K562 (cell line): ENCODE measurements around the gene BGLAP. TPM values are rescaled to one million over a fixed set of nuclear protein-coding genes. Genes with fewer than 3 reads are reported as not detected.

Experiments used
- ARHGAP35 ChIP-seq: fragments of 450-650 bp; IDR thresholded peaks from 2 replicates; pipeline ENCODE4 v1.6.1; 2018; ENCODE audit not compliant: partially characterized antibody
- E2F6 ChIP-seq, 2 experiments: IDR thresholded peaks; 2 replicates each; pipeline ENCODE4 v1.6.1; 2011; ENCODE audit warnings: borderline replicate concordance in 1 of 2, control low read depth in 1 of 2, low read depth in 1 of 2, low read length in 1 of 2, mild to moderate bottlenecking in 1 of 2, mixed read lengths in 1 of 2, moderate library complexity in 1 of 2; ENCODE audit not compliant: insufficient read depth in 1 of 2, insufficient read length in 1 of 2, poor library complexity in 1 of 2, severe bottlenecking in 1 of 2; ENCODE audit errors: extremely low read depth in 1 of 2
- E4F1 ChIP-seq: fragments of 250-450 bp; sonication (Bioruptor Pico); IDR thresholded peaks from 2 replicates; pipeline ENCODE4 v1.5.0; 2021; ENCODE audit warnings: mild to moderate bottlenecking, borderline replicate concordance
- KLF13 ChIP-seq: fragments of 450-650 bp; IDR thresholded peaks from 2 replicates; pipeline ENCODE4 v1.6.1; 2016; ENCODE audit warnings: missing genetic modification characterization, low read depth, mild to moderate bottlenecking, missing compliant biosample characterization, moderate library complexity, borderline replicate concordance
- L3MBTL2 ChIP-seq: fragments of 450-650 bp; IDR thresholded peaks from 2 replicates; pipeline ENCODE4 v1.6.1; 2016; ENCODE audit warnings: mild to moderate bottlenecking, moderate library complexity
- LARP7 ChIP-seq: fragments of 450-650 bp; IDR thresholded peaks from 2 replicates; pipeline ENCODE4 v1.6.1; 2016
- NBN ChIP-seq: fragments of 450-650 bp; IDR thresholded peaks from 2 replicates; pipeline ENCODE4 v1.6.1; 2016; ENCODE audit warnings: low read depth, mild to moderate bottlenecking
- NCOR1 ChIP-seq: fragments of 450-650 bp; IDR thresholded peaks from 2 replicates; pipeline ENCODE4 v1.6.1; 2016; ENCODE audit warnings: mild to moderate bottlenecking, moderate library complexity
- NFRKB ChIP-seq: fragments of 450-650 bp; IDR thresholded peaks from 2 replicates; pipeline ENCODE4 v1.6.1; 2016; ENCODE audit warnings: low read depth
- NRF1 ChIP-seq, 2 experiments: fragments of 450-650 bp; IDR thresholded peaks in 1 of 2; conservative IDR thresholded peaks in 1 of 2; 2 replicates each; pipeline ENCODE4 v1.6.1; 2014; ENCODE audit warnings: mild to moderate bottlenecking in 2 of 2
- TOE1 ChIP-seq, 2 experiments: fragments of 450-650 bp in 1 of 2; sonication (generic) in 1 of 2; formaldehyde crosslinking in 1 of 2; IDR thresholded peaks; 2 replicates each; pipeline versions ENCODE4 v1.7.1 to v1.8.0; 2016 to 2022; ENCODE audit warnings: borderline replicate concordance in 2 of 2, mild to moderate bottlenecking in 2 of 2, antibody characterized with exemption in 1 of 2, inconsistent platforms in 1 of 2, low read depth in 1 of 2, missing genetic modification reagents in 1 of 2, moderate library complexity in 1 of 2
- ZNF717 ChIP-seq: fragments of 250-450 bp; sonication (Bioruptor Pico); IDR thresholded peaks from 2 replicates; pipeline ENCODE4 v1.5.0; 2021
- ZSCAN29 ChIP-seq: fragments of 450-650 bp; IDR thresholded peaks from 2 replicates; pipeline ENCODE4 v1.6.1; 2017
- polyA plus RNA-seq, 8 experiments: library from polyadenylated mRNA; depleted of rRNA in 4 of 8; stranded (reverse) in 5 of 8; unstranded in 3 of 8; fragments of >200 nt; fragmentation: Nextera tagmentation in 2 of 8; fragmentation: Illumina TruSeq in 1 of 8; extraction: Ambion mirVana in 2 of 8; extraction: Trizol in 1 of 8; gene quantifications; 2 replicates each; pipeline versions ENCODE4 v1.2.1 to v1.2.3, GENCODE V29; 2011 to 2014; ENCODE audit warnings: inconsistent platforms in 1 of 8, missing spikeins in 1 of 8
- total RNA-seq, 7 experiments: library from RNA; depleted of rRNA in 6 of 7; stranded (reverse); fragments of >200 nt in 6 of 7; fragmentation: Illumina TruSeq in 2 of 7; extraction: Trizol in 2 of 7; gene quantifications; 2 replicates each; pipeline versions ENCODE4 v1.2.1 to v1.2.3, GENCODE V29; 2011 to 2021; ENCODE audit warnings: low replicate concordance in 1 of 7
- TF ChIP-seq, protein P1 (sequence below), 2 experiments: fragments of 450-650 bp in 1 of 2; IDR thresholded peaks; 2 replicates each; pipeline ENCODE4 v1.6.1; 2011 to 2017; ENCODE audit warnings: low read depth in 2 of 2, antibody characterized with exemption in 1 of 2, borderline replicate concordance in 1 of 2, low read length in 1 of 2, mild to moderate bottlenecking in 1 of 2, mixed read lengths in 1 of 2; ENCODE audit not compliant: control insufficient read depth in 1 of 2
- TF ChIP-seq, protein P2 (sequence below), 2 experiments: IDR thresholded peaks in 1 of 2; conservative IDR thresholded peaks in 1 of 2; 2 replicates each; pipeline ENCODE4 v1.6.1; 2016; ENCODE audit warnings: low read depth in 2 of 2, mild to moderate bottlenecking in 1 of 2, missing compliant biosample characterization in 1 of 2, missing genetic modification characterization in 1 of 2, moderate library complexity in 1 of 2

Gene BGLAP
- total and polyA plus RNA-seq, 9 of the 15 experiments (the other 6 are each of a cell fraction or from before 2014, with no cell fraction given): 0.15 to 1.4 (median 0.28) TPM; not detected in 3

GRCh38 chr1:156214024-156214748 lies 27.8 kb upstream of the BGLAP start (continued):
- TF ChIP-seq, protein P1, sequence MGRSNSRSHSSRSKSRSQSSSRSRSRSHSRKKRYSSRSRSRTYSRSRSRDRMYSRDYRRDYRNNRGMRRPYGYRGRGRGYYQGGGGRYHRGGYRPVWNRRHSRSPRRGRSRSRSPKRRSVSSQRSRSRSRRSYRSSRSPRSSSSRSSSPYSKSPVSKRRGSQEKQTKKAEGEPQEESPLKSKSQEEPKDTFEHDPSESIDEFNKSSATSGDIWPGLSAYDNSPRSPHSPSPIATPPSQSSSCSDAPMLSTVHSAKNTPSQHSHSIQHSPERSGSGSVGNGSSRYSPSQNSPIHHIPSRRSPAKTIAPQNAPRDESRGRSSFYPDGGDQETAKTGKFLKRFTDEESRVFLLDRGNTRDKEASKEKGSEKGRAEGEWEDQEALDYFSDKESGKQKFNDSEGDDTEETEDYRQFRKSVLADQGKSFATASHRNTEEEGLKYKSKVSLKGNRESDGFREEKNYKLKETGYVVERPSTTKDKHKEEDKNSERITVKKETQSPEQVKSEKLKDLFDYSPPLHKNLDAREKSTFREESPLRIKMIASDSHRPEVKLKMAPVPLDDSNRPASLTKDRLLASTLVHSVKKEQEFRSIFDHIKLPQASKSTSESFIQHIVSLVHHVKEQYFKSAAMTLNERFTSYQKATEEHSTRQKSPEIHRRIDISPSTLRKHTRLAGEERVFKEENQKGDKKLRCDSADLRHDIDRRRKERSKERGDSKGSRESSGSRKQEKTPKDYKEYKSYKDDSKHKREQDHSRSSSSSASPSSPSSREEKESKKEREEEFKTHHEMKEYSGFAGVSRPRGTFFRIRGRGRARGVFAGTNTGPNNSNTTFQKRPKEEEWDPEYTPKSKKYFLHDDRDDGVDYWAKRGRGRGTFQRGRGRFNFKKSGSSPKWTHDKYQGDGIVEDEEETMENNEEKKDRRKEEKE (IDR thresholded peaks at IDR 0.05; ENCODE audit: borderline replicate concordance in 1 of 2, control insufficient read depth in 1 of 2, low read depth in 2 of 2, low read length in 1 of 2): no peak
- TF ChIP-seq ARHGAP35: no peak
- peak in 1 of 2 experiments; percentile 13 for TF ChIP-seq E2F6 (IDR thresholded peaks at IDR 0.05; ENCODE audit: borderline replicate concordance in 1 of 2, extremely low read depth in 1 of 2, insufficient read depth in 1 of 2, insufficient read length in 1 of 2, low read depth in 1 of 2, low read length in 1 of 2, poor library complexity in 1 of 2, severe bottlenecking in 1 of 2)
- no peak; the same call in none of the 2 replicates for TF ChIP-seq NFRKB
- TF ChIP-seq E4F1 (CRISPR knock-in tag): no peak
- TF ChIP-seq NCOR1: 0 out of 2 replicates have a peak, but pooled peaks have one; percentile 8
- no peak for TF ChIP-seq NRF1 (conservative IDR thresholded peaks at IDR 0.05 in 1 of 2, IDR thresholded peaks at IDR 0.05 in 1 of 2)
- TF ChIP-seq LARP7: no peak
- TF ChIP-seq ZSCAN29: no peak
- peak; percentile 53; the same call in 1 of the 2 replicates for TF ChIP-seq TOE1 (IDR thresholded peaks at IDR 0.05; ENCODE audit: borderline replicate concordance)
- TF ChIP-seq TOE1 (CRISPR knock-in tag; IDR thresholded peaks at IDR 0.05; ENCODE audit: borderline replicate concordance, low read depth): no peak
- TF ChIP-seq, protein P2, sequence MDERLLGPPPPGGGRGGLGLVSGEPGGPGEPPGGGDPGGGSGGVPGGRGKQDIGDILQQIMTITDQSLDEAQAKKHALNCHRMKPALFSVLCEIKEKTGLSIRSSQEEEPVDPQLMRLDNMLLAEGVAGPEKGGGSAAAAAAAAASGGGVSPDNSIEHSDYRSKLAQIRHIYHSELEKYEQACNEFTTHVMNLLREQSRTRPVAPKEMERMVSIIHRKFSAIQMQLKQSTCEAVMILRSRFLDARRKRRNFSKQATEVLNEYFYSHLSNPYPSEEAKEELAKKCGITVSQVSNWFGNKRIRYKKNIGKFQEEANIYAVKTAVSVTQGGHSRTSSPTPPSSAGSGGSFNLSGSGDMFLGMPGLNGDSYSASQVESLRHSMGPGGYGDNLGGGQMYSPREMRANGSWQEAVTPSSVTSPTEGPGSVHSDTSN (CRISPR knock-in tag; IDR thresholded peaks at IDR 0.05; ENCODE audit: low read depth): no peak
- TF ChIP-seq, protein P2 (tag; conservative IDR thresholded peaks at IDR 0.05; ENCODE audit: low read depth): peak; percentile 76
- no peak for TF ChIP-seq ZNF717
- TF ChIP-seq KLF13 (tag): no peak
- TF ChIP-seq NBN: 0 out of 2 replicates have a peak, but pooled peaks have one; percentile 21
- TF ChIP-seq L3MBTL2: peak; percentile 61
